MM.1S (cell line): ENCODE data around the gene ZHX3.

Experiments
- DNase-seq: peaks from one replicate; pipeline ENCODE4 v3.0.0-alpha.2; 2015
- H2AFZ ChIP-seq: fragments of 300-600 bp; sonication (generic); 2 replicates; pipeline ENCODE4 v1.6.0; 2016; ENCODE audit warnings: antibody characterized with exemption, low read length
- H3F3A ChIP-seq: fragments of 300-600 bp; sonication (generic); 2 replicates; pipeline ENCODE4 v1.6.1; 2016; ENCODE audit warnings: mild to moderate bottlenecking, antibody characterized with exemption, low read length, moderate library complexity, mixed read lengths; ENCODE audit not compliant: insufficient read depth
- H3K27ac ChIP-seq: fragments of 300-600 bp; sonication (generic); 2 replicates; pipeline ENCODE4 v1.5.1; 2016; ENCODE audit warnings: mild to moderate bottlenecking, low read length
- H3K27me3 ChIP-seq: fragments of 300-600 bp; sonication (generic); replicated peaks from 2 replicates; pipeline ENCODE4 v1.6.0; 2016; ENCODE audit warnings: low read length; ENCODE audit not compliant: insufficient read depth
- H3K36me3 ChIP-seq: fragments of 300-600 bp; sonication (generic); replicated peaks from 2 replicates; pipeline ENCODE4 v1.6.1; 2016; ENCODE audit warnings: mild to moderate bottlenecking, low read length, mixed read lengths; ENCODE audit not compliant: insufficient read depth
- H3K4me1 ChIP-seq: fragments of 300-600 bp; sonication (generic); 2 replicates; pipeline ENCODE4 v1.6.1; 2016; ENCODE audit warnings: low read length, mixed read lengths
- H3K4me2 ChIP-seq: fragments of 300-600 bp; sonication (generic); 2 replicates; pipeline ENCODE4 v1.6.0; 2016; ENCODE audit warnings: low read depth, low read length
- H3K4me3 ChIP-seq: fragments of 300-600 bp; sonication (generic); 2 replicates; pipeline ENCODE4 v1.5.1; 2016; ENCODE audit warnings: low read length, mixed read lengths
- H3K79me2 ChIP-seq: fragments of 300-600 bp; sonication (generic); 2 replicates; pipeline ENCODE4 v1.6.1; 2016; ENCODE audit warnings: mixed run types, low read length, mixed read lengths
- H3K9ac ChIP-seq: fragments of 300-600 bp; sonication (generic); 2 replicates; pipeline ENCODE4 v1.6.1; 2016; ENCODE audit warnings: low read length, mixed read lengths
- H3K9me2 ChIP-seq: fragments of 300-600 bp; sonication (generic); replicated peaks from 2 replicates; pipeline ENCODE4 v1.6.1; 2016; ENCODE audit warnings: mild to moderate bottlenecking, low read length, mixed read lengths; ENCODE audit not compliant: insufficient read depth
- H3K9me3 ChIP-seq: fragments of 300-600 bp; sonication (generic); replicated peaks from 2 replicates; pipeline ENCODE4 v1.6.1; 2016; ENCODE audit warnings: mild to moderate bottlenecking, low read length, mixed read lengths; ENCODE audit not compliant: insufficient read depth
- H4K20me1 ChIP-seq: fragments of 300-600 bp; sonication (generic); 2 replicates; pipeline ENCODE4 v1.6.1; 2016; ENCODE audit warnings: mild to moderate bottlenecking, low read length, moderate library complexity, mixed read lengths; ENCODE audit not compliant: insufficient read depth
- EZH2 ChIP-seq: fragments of 300-600 bp; sonication (generic); optimal IDR thresholded peaks from 2 replicates; pipeline ENCODE3; 2017; ENCODE audit warnings: low read depth, mild to moderate bottlenecking, antibody characterized with exemption, low read length, mixed read lengths
- EZH2phosphoT487 ChIP-seq: fragments of 300-600 bp; sonication (generic); IDR thresholded peaks from 2 replicates; pipeline ENCODE4 v1.6.1; 2018; ENCODE audit warnings: antibody characterized with exemption, low read length
- TF ChIP-seq, protein P1 (sequence below): fragments of 300-600 bp; sonication (generic); IDR thresholded peaks from 2 replicates; pipeline ENCODE4 v1.5.1; 2016; ENCODE audit warnings: antibody characterized with exemption, low read length, mixed read lengths

Gene ZHX3

DNA sequence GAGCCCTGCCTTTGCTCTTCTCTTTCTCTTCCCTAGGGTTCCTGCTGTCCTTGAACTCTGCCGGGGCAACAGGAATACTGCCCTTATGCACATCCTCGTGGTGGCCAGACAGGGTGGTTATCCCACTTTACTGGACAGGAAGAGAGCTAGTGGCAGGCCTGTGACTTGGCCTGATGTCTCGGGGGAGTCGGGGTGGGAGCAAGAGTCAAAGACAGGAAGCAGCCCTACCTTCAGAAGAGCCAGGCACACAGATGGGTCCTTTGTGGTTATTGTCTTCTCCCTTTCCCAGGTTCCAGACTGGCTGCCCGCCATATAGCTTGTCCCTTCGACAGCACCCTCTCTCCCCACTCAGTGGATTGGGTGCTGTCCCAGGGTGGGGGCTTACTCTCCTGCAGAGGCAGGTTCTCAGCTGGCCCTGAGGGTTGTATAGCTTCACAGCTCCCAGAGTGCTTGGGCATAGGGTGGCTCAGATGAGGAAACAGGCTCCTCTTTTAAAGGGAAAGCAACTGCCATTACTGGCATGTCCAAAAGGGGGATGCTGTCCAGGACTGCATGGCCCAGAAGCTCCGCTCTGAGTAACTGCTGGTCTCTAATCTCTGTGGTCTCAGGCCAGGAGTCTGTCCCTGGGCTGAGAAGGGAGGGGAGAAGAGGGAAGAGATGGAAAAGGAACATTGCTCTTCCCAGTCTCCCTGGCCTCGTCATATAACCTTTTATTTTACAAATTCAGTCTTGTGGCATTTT lies 162.9 kb downstream of the ZHX3 start:
- H3K27ac ChIP-seq: no peak overlapping the region
- H3K4me2 ChIP-seq: no peak overlapping the region

DNA sequence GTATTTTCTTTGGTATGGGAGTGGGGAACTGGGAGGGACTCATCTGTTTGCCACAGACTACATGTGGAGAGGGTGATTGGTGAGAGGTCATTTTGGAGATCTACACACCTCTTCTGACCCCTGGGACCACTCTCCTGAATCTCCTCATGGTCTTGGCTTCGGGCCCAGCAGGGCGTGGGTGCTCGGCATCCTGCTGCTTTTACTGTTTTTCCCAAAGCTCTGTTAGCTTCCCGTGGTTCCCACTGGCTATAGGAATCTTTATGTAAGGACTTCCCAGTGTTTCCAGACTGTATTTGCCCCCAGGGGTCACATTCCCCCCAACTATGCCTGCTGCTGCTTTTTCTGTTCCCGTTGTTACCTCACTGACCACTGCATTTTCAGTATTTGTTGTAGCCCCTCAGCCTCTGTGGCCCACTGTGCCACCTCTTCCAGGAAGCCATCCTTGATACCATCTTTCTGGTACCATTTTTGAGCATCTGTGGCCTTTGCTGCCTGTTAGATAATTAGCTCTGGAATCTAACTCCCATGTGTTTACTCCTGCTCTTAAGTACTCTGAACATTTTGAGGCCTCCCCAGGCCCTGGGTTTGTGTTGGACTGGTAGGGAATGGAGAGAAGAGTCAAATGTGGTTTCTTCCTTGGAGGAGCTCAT lies 165.3 kb downstream of the ZHX3 start:
- no peak overlapping the region for H3K9ac ChIP-seq
- no peak for DNase-seq
- H3K4me1 ChIP-seq: peaks cover 28% of the 10 kb centered on the region
- H3K27me3 ChIP-seq: no peaks in the 10 kb centered on the region
- peaks cover 92% of the 10 kb centered on the region for H3K79me2 ChIP-seq
- no peaks in the 10 kb centered on the region for H3K36me3 ChIP-seq
- H4K20me1 ChIP-seq: no peaks in the 10 kb centered on the region
- H2AFZ ChIP-seq: no peak overlapping the region
- H3F3A ChIP-seq: peaks cover 17% of the 10 kb centered on the region
- no peak overlapping the region for H3K4me2 ChIP-seq
- no peak overlapping the region for H3K4me3 ChIP-seq
- H3K9me2 ChIP-seq: no peaks in the 10 kb centered on the region
- H3K9me3 ChIP-seq: no peaks in the 10 kb centered on the region
- TF ChIP-seq EZH2: no peak
- TF ChIP-seq EZH2phosphoT487: no peak
- TF ChIP-seq, protein P1, sequence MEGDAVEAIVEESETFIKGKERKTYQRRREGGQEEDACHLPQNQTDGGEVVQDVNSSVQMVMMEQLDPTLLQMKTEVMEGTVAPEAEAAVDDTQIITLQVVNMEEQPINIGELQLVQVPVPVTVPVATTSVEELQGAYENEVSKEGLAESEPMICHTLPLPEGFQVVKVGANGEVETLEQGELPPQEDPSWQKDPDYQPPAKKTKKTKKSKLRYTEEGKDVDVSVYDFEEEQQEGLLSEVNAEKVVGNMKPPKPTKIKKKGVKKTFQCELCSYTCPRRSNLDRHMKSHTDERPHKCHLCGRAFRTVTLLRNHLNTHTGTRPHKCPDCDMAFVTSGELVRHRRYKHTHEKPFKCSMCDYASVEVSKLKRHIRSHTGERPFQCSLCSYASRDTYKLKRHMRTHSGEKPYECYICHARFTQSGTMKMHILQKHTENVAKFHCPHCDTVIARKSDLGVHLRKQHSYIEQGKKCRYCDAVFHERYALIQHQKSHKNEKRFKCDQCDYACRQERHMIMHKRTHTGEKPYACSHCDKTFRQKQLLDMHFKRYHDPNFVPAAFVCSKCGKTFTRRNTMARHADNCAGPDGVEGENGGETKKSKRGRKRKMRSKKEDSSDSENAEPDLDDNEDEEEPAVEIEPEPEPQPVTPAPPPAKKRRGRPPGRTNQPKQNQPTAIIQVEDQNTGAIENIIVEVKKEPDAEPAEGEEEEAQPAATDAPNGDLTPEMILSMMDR: no peak
- no peak overlapping the region for H3K27ac ChIP-seq

More for the DNA sequence above, 162.9 kb downstream of the ZHX3 start:
- Histone ChIP-seq H3K27me3 (no peaks in the 10 kb centered on the region), H3K9me3 (no peaks in the 10 kb centered on the region), H2AFZ (no peak overlapping the region), H3K79me2 (peaks cover 90% of the 10 kb centered on the region), H3K4me1 (peaks cover 49% of the 10 kb centered on the region), H4K20me1 (no peaks in the 10 kb centered on the region), H3K4me3 (no peak overlapping the region), H3F3A (peaks cover 23% of the 10 kb centered on the region), H3K36me3 (no peaks in the 10 kb centered on the region), H3K9me2 (no peaks in the 10 kb centered on the region), H3K9ac (no peak overlapping the region)
- TF ChIP-seq EZH2phosphoT487 (no peak), EZH2 (no peak)
- TF ChIP-seq, protein P1: no peak
- no peak for DNase-seq

DNA sequence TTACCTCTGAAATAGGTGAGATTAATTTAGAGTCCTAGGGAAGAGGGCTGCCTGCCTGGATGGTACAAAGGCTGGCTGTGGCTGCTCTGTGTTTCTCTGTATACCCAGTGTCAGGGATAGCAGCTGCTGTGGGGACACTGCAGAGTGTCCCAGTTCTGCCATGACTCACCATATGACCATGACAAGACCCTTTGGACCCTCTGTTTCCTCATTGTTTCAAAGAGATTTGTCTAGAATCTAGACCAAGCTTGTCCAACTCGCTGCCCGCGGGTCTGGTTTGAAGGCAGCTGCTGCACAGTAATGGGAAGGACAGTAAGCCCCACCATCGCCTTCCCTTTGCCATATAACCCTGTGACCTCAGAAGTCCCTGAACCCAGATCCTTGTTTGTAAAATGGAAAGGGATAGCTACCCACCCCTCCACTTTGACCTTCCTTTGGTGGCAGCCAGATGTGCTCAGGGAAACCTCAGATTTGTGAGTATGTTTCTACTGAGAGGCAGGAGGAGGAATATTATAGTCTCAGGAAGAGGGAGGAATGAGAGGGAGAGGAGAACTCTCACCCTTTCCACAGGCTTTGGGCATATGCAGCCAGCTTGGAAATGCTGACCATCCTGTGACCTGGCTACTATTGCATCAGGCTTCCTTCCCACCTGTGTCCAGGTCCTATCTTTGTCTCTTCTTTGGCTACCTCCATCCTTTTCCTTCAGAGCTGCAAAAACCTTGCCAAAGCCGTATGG lies 166.2 kb downstream of the ZHX3 start:
- TF ChIP-seq, protein P1: no peak
- TF ChIP-seq EZH2: no peak
- no peak for TF ChIP-seq EZH2phosphoT487

More for the DNA sequence above, 166.2 kb downstream of the ZHX3 start:
- H3K79me2 ChIP-seq: peaks cover 98% of the 10 kb centered on the region
- H3K4me1 ChIP-seq: peaks cover 21% of the 10 kb centered on the region
- H3K9me2 ChIP-seq: no peaks in the 10 kb centered on the region
- H3F3A ChIP-seq: peaks cover 9% of the 10 kb centered on the region
- H3K4me3 ChIP-seq: no peak overlapping the region
- H3K9me3 ChIP-seq: no peaks in the 10 kb centered on the region
- H3K36me3 ChIP-seq: no peaks in the 10 kb centered on the region
- no peaks in the 10 kb centered on the region for H4K20me1 ChIP-seq
- no peak overlapping the region for H3K4me2 ChIP-seq
- H2AFZ ChIP-seq: no peak overlapping the region
- no peak overlapping the region for H3K9ac ChIP-seq
- DNase-seq: no peak
- H3K27ac ChIP-seq: no peak overlapping the region
- no peaks in the 10 kb centered on the region for H3K27me3 ChIP-seq
